Right renal pelvis (tissue), 4 donors: Measurements from ENCODE around the gene PRPS1. TPM values are rescaled to one million over a fixed set of nuclear protein-coding genes. Genes with fewer than 3 reads are reported as not detected.
A peak's percentile ranks its signal among the peaks of the same experiment; 100 is the strongest.
"Not testable (repeated sequence)": the region's sequence is repeated elsewhere in the genome, so short reads cannot be mapped to it uniquely, and the experiment has no call there.

Experiments
- DNase-seq, 4 donors: peaks; one replicate each; pipeline ENCODE4 v3.0.0-alpha.2; 2013; ENCODE audit warnings: low read depth in 4 of 4, low spot score in 3 of 4, missing footprints in 1 of 4
- polyA plus RNA-seq, 4 donors: library from polyadenylated mRNA; unstranded; fragments of 120-200 nt; gene quantifications; one replicate each; pipeline ENCODE4 v1.2.1, GENCODE V29; 2013; ENCODE audit not compliant: insufficient read length in 4 of 4

The PRPS1 gene
- polyA plus RNA-seq, 4 donors = 52.6 to 56.6 (median 55.3) TPM

- DNase-seq = peak in 1 of 4 donors; percentile 2
These were observed 1.2 kb downstream of the PRPS1 start for GRCh38 chrX:107629540-107629909.

- no peak for DNase-seq
These were observed 1.9 kb downstream of the PRPS1 start for GRCh38 chrX:107630031-107630689.

- DNase-seq = no peak
These were observed 4.0 kb downstream of the PRPS1 start for GRCh38 chrX:107632346-107632745.

- DNase-seq = no peak
These were observed 18.4 kb downstream of the PRPS1 start for GRCh38 chrX:107646735-107647134.

- no peak for DNase-seq
These were observed 20.0 kb downstream of the PRPS1 start for GRCh38 chrX:107648332-107648731.

- no peak for DNase-seq
These were observed 26.2 kb downstream of the PRPS1 start for GRCh38 chrX:107654566-107654871.

GRCh38 chrX:107654872-107655761 lies 26.8 kb downstream of the PRPS1 start:
- DNase-seq = peak in 1 of 4 donors; percentile 38

GRCh38 chrX:107656978-107657377 lies 28.7 kb downstream of the PRPS1 start:
- DNase-seq = no peak

GRCh38 chrX:107658660-107659059 lies 30.4 kb downstream of the PRPS1 start:
- no peak for DNase-seq

- DNase-seq = no peak
These were observed 31.0 kb downstream of the PRPS1 start for GRCh38 chrX:107659286-107659685.

GRCh38 chrX:107659768-107660167 lies 31.5 kb downstream of the PRPS1 start:
- no peak for DNase-seq

GRCh38 chrX:107662145-107662544 lies 33.8 kb downstream of the PRPS1 start:
- DNase-seq = no peak

- no peak for DNase-seq
These were observed 34.5 kb downstream of the PRPS1 start for GRCh38 chrX:107662824-107663223.

GRCh38 chrX:107666931-107667330 lies 38.6 kb downstream of the PRPS1 start:
- no peak for DNase-seq

GRCh38 chrX:107667426-107667825 lies 39.1 kb downstream of the PRPS1 start:
- no peak for DNase-seq

- DNase-seq = not testable (repeated sequence)
These were observed 40.4 kb downstream of the PRPS1 start for GRCh38 chrX:107668710-107669109.

GRCh38 chrX:107669261-107669660 lies 41.0 kb downstream of the PRPS1 start:
- DNase-seq = no peak

GRCh38 chrX:107669885-107670628 lies 41.7 kb downstream of the PRPS1 start:
- DNase-seq = no peak

- not testable (repeated sequence) for DNase-seq
These were observed 42.9 kb downstream of the PRPS1 start for GRCh38 chrX:107671256-107671655.

GRCh38 chrX:107672955-107673378 lies 44.7 kb downstream of the PRPS1 start:
- DNase-seq = no peak

- no peak for DNase-seq
These were observed 45.1 kb downstream of the PRPS1 start for GRCh38 chrX:107673431-107673830.
